HFF-Myc (cell line): Measurements from ENCODE around the gene ZNF599.

ENCODE experiments used
- DNase-seq: peaks from one replicate; pipeline ENCODE4 v3.0.0-alpha.2; 2011; ENCODE audit warnings: low read depth; ENCODE audit errors: extremely low read depth
- H3K4me3 ChIP-seq: replicated peaks from 2 replicates; pipeline ENCODE4 v1.5.1; 2011; ENCODE audit warnings: low read depth, mild to moderate bottlenecking, control low read depth, low read length
- TF ChIP-seq, protein P1 (sequence below): IDR thresholded peaks from 2 replicates; pipeline ENCODE4 v1.5.1; 2012; ENCODE audit warnings: mild to moderate bottlenecking, low read depth, low read length, control low read depth; ENCODE audit errors: missing control alignments

Gene ZNF599

DNA sequence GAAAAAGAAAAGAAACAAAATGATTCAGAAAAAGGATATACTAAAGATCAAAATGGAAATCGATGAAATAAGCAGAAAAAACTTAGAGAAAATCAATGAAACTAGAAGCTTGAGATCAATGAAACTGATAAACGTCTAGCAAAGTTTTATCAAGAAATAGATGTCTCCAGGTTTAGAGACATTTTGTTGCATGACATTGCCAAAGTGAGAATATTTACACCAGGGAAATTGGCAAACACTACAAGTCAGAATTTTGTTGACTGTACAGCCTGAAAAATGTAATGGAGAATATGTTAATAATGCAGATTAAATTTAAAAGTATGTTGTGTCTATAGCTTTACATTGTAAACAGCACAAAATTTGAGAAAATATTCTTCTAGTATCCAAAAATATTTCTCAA is 5.3 kb upstream of the ZNF599 start:
- TF ChIP-seq, protein P1, sequence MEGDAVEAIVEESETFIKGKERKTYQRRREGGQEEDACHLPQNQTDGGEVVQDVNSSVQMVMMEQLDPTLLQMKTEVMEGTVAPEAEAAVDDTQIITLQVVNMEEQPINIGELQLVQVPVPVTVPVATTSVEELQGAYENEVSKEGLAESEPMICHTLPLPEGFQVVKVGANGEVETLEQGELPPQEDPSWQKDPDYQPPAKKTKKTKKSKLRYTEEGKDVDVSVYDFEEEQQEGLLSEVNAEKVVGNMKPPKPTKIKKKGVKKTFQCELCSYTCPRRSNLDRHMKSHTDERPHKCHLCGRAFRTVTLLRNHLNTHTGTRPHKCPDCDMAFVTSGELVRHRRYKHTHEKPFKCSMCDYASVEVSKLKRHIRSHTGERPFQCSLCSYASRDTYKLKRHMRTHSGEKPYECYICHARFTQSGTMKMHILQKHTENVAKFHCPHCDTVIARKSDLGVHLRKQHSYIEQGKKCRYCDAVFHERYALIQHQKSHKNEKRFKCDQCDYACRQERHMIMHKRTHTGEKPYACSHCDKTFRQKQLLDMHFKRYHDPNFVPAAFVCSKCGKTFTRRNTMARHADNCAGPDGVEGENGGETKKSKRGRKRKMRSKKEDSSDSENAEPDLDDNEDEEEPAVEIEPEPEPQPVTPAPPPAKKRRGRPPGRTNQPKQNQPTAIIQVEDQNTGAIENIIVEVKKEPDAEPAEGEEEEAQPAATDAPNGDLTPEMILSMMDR = no peak
- no peak overlapping the region for H3K4me3 ChIP-seq
- no peak for DNase-seq

DNA sequence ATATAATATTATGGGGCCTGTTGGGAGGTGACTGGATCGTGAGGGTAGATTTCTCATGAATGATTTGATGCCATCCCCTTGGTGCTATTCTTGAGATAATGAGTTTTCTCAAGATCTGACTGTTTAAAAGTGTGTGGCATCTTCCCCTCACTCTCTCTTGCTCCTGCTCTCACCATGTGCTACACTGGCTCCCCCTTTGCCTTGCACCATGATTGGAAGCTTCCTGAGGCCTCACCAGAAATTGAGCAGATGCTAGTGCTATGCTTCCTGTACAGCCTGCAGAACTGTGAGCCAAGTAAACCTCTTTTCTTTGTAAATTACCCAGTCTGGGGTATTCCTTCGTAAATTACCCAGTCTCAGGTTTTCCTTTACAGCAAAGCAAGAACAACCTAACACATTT is 1.8 kb upstream of the ZNF599 start:
- DNase-seq = no peak
- no peak overlapping the region for H3K4me3 ChIP-seq
- TF ChIP-seq, protein P1 = no peak

DNA sequence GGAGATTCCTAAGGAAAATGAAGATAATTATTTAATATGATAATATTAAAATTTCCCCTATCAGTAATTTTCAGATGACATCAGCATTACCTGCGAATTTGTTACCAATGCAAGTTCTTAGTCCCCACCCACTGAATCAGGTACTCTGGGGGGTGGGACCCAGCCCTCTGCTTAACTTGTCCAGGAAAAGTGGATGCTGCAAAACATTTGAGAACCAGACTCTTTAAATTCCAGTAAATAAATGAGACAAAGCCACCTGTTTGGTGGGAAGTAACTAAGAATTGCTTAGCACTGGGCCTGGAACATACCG is 495 bp upstream of the ZNF599 start:
- DNase-seq = no peak
- peak overlapping the region; percentile 80 for H3K4me3 ChIP-seq

DNA sequence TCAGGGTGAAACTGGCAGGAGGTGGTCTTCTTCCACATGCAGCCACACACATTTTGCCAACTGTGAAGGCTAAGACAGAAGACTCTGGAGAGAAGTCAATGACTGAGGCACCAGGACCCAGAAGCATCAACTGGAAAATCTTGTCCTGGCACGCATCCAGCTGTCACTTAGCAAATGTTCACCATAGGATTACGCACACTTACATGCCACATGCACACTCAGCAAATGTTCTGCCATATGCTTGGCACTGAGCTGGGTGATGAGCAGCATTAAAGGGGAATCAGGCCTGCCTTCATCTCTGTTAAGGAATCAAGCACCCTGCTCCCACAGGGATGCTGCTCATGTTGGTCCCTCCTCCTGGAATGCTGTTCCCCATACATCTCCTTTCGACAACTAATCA is 5.1 kb downstream of the ZNF599 start:
- TF ChIP-seq, protein P1 = no peak
- H3K4me3 ChIP-seq = no peak overlapping the region
- no peak for DNase-seq

More for the DNA sequence above, 495 bp upstream of the ZNF599 start:
- TF ChIP-seq, protein P1 = no peak

DNA sequence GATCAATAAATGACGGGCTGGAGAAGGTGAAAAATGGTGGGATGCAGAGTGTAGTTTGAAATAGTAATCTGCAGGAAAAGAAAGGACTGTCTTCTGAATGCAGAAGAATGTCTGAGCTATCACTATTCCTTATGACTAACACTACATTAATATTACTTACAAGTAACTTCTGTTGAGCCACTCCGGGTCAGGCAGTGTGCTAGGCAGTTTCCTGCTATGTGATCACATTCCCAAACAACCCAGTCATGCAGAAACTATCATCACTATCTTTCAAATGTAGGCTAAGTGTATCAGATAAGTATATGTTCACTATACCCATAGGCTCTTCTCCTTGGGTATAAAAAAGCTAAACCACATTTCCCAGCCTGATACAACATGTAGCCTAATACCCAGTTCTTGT is 6.6 kb downstream of the ZNF599 start:
- DNase-seq = no peak
- TF ChIP-seq, protein P1 = no peak
- no peak overlapping the region for H3K4me3 ChIP-seq

DNA sequence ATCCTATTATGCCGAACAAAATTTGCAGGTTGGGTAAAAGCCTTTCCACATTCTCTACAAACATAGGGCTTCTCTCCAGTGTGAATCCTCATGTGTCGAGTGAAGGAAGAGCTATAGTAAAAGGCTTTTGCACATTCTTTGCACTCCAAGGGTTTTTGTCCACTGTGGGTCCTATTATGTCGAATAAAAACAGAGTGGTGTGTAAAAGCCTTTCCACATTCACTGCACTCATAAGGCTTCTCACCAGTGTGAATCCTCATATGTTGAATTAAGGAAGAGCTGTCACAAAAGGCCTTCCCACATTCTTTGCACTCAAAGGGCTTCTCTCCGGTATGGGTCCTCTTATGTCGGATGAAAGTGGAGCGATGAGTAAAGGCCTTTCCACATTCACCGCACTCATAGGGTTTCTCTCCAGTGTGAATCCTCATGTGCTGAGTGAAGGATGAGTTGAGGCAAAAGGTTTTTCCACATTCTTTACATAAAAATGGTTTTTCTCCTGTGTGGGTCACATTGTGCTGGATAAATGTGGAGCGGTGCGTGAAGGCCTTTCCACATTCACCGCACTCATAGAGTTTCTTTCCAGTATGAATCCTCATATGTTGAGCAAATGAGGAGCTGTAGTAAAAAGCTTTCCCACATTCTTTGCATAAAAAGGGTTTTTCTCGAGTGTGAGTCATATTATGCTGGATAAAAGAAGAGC is 13.6 kb downstream of the ZNF599 start:
- no peak for DNase-seq
- no peak overlapping the region for H3K4me3 ChIP-seq
- TF ChIP-seq, protein P1 = no peak

DNA sequence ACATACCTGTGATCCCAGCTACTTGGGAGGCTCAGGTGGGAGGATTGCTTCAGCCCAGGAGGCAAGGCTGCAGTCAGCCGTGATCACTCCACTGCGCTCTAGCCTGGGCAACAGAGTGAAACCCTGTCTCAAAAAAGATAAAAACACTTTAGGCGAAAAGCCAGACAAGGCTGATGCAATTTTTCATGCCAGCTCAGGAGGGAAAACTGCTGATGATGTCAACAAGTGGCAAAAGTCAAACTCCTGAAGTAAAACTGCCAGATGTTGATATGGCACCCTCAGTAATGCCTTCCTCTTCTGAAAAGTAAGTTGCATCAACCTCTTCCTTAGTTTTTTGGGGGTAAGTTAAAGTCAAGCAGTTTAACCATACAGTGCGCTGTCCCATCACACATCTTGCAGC is 15.6 kb downstream of the ZNF599 start:
- DNase-seq = no peak
- H3K4me3 ChIP-seq = no peak overlapping the region
- TF ChIP-seq, protein P1 = no peak
